IMR-90 (cell line): ENCODE data around the gene PMAIP1. TPM values are rescaled to one million over a fixed set of nuclear protein-coding genes. Genes with fewer than 3 reads are reported as not detected.

Experiments used
- ATAC-seq: fragments of 200-7000 bp; cut with Tn5 transposase; 2 replicates; pipeline ENCODE4 v1.9.1; 2020; ENCODE audit warnings: low read depth, mild to moderate bottlenecking, moderate library complexity
- BruUV-seq: library from RNA; stranded (reverse); fragments of 400-500 nt; replicated peaks from 2 replicates; lab custom pipeline; 2021; lab: Mats Ljungman, UMichigan
- CTCF ChIA-PET: fragments of 300-600 bp; formaldehyde crosslinking; extraction: SDS; loops from one replicate; lab custom pipeline; 2021; ENCODE audit warnings: antibody characterized with exemption; lab: Yijun Ruan, JAX
- POLR2A ChIA-PET: fragments of 300-600 bp; sonication (Branson Sonifier 250); formaldehyde crosslinking; loops from one replicate; lab custom pipeline; 2022; ENCODE audit warnings: antibody characterized with exemption; ENCODE audit not compliant: unreplicated experiment; lab: Charles Lee
- DNase-seq: peaks from one replicate; pipeline ENCODE4 v3.0.0; 2013
- H2AFZ ChIP-seq: replicated peaks from 2 replicates; pipeline ENCODE3; 2013; ENCODE audit warnings: low read length, mild to moderate bottlenecking; ENCODE audit not compliant: poor library complexity
- H2AK5ac ChIP-seq: 2 replicates; pipeline ENCODE4 v1.6.1; 2013; ENCODE audit warnings: low read depth, low read length, inconsistent platforms
- H2AK9ac ChIP-seq: replicated peaks from 2 replicates; pipeline ENCODE3; 2013; ENCODE audit warnings: mild to moderate bottlenecking, low read depth, low read length, moderate library complexity; ENCODE audit not compliant: poor library complexity
- H2BK120ac ChIP-seq: 2 replicates; pipeline ENCODE4 v1.6.1; 2013; ENCODE audit warnings: low read depth, low read length, inconsistent platforms
- H2BK15ac ChIP-seq: 3 replicates; pipeline ENCODE4 v1.6.1; 2013; ENCODE audit warnings: low read depth, low read length, inconsistent platforms
- H2BK20ac ChIP-seq: 2 replicates; pipeline ENCODE4 v1.6.1; 2013; ENCODE audit warnings: low read depth, mild to moderate bottlenecking, inconsistent platforms, low read length, moderate library complexity
- H2BK5ac ChIP-seq: 2 replicates; pipeline ENCODE4 v1.6.1; 2013; ENCODE audit warnings: mild to moderate bottlenecking, low read depth, low read length, inconsistent platforms; ENCODE audit not compliant: poor library complexity, severe bottlenecking
- H3K14ac ChIP-seq: replicated peaks from 2 replicates; pipeline ENCODE4 v1.6.1; 2013; ENCODE audit warnings: low read depth, low read length, inconsistent platforms
- H3K18ac ChIP-seq: 2 replicates; pipeline ENCODE4 v1.6.1; 2013; ENCODE audit warnings: low read depth, low read length, control low read depth
- H3K23ac ChIP-seq: 2 replicates; pipeline ENCODE4 v1.6.1; 2013; ENCODE audit warnings: low read depth, low read length, inconsistent platforms
- H3K27ac ChIP-seq: 2 replicates; pipeline ENCODE4 v1.5.1; 2013; ENCODE audit warnings: mild to moderate bottlenecking, control low read depth, low read length; ENCODE audit not compliant: insufficient read depth
- H3K27me3 ChIP-seq: 2 replicates; pipeline ENCODE4 v1.6.1; 2013; ENCODE audit warnings: low read length; ENCODE audit not compliant: control insufficient read depth, insufficient read depth
- H3K36me3 ChIP-seq: 2 replicates; pipeline ENCODE4 v1.6.1; 2013; ENCODE audit warnings: low read length, mixed read lengths; ENCODE audit not compliant: control insufficient read depth, insufficient read depth
- H3K4ac ChIP-seq: 2 replicates; pipeline ENCODE4 v1.6.1; 2013; ENCODE audit warnings: low read depth, low read length, inconsistent platforms
- H3K4me1 ChIP-seq: 2 replicates; pipeline ENCODE4 v1.6.1; 2013; ENCODE audit warnings: low read length, mixed read lengths; ENCODE audit not compliant: control insufficient read depth, insufficient read depth
- H3K4me2 ChIP-seq: 2 replicates; pipeline ENCODE4 v1.6.1; 2013; ENCODE audit warnings: low read depth, mild to moderate bottlenecking, control low read depth, low read length, moderate library complexity
- H3K4me3 ChIP-seq: 2 replicates; pipeline ENCODE4 v1.5.1; 2013; ENCODE audit warnings: low read depth, mild to moderate bottlenecking, control low read depth, low read length, moderate library complexity; ENCODE audit not compliant: insufficient read depth
- H3K56ac ChIP-seq: 2 replicates; pipeline ENCODE4 v1.6.1; 2013; ENCODE audit warnings: low read length, inconsistent platforms; ENCODE audit not compliant: insufficient read depth; ENCODE audit errors: extremely low read depth
- H3K79me1 ChIP-seq, 2 experiments: 2 replicates each; pipeline ENCODE4 v1.6.1; 2013; ENCODE audit warnings: low read length in 2 of 2, inconsistent platforms in 1 of 2, low read depth in 1 of 2
- H3K9ac ChIP-seq: 2 replicates; pipeline ENCODE4 v1.6.1; 2013; ENCODE audit warnings: low read depth, low read length, control low read depth
- H3K9me1 ChIP-seq: 2 replicates; pipeline ENCODE4 v1.6.1; 2013; ENCODE audit warnings: low read length, inconsistent platforms; ENCODE audit not compliant: insufficient read depth
- H3K9me3 ChIP-seq: 2 replicates; pipeline ENCODE4 v1.6.1; 2013; ENCODE audit warnings: low read length; ENCODE audit not compliant: control insufficient read depth, insufficient read depth
- H4K20me1 ChIP-seq: 2 replicates; pipeline ENCODE4 v1.6.1; 2013; ENCODE audit warnings: low read length, inconsistent platforms; ENCODE audit not compliant: insufficient read depth
- H4K5ac ChIP-seq: 2 replicates; pipeline ENCODE4 v1.6.1; 2013; ENCODE audit warnings: mild to moderate bottlenecking, low read depth, low read length, control low read depth
- H4K8ac ChIP-seq, 2 experiments: 2 replicates each; pipeline ENCODE4 v1.6.1; 2013; ENCODE audit warnings: low read depth in 2 of 2, low read length in 2 of 2, control low read depth in 1 of 2, inconsistent platforms in 1 of 2
- H4K91ac ChIP-seq: 2 replicates; pipeline ENCODE4 v1.6.1; 2013; ENCODE audit warnings: low read depth, low read length, inconsistent platforms; ENCODE audit not compliant: insufficient read depth
- FOS ChIP-seq: fragments of 150-350 bp; IDR thresholded peaks from 2 replicates; pipeline ENCODE4 v1.6.1; 2016; ENCODE audit warnings: low read depth, low read length
- MAZ ChIP-seq: IDR thresholded peaks from 2 replicates; pipeline ENCODE4 v1.6.1; 2012; ENCODE audit warnings: low read depth, mild to moderate bottlenecking, low read length, improper control_type of control experiment, moderate library complexity, borderline replicate concordance
- WGBS, 2 experiments: methylation state at CpG; one replicate each; pipeline versions ENCODE4 v1.1.5 to v1.1.7; 2013; ENCODE audit warnings: missing lambda C conversion rate in 2 of 2; ENCODE audit not compliant: insufficient read length in 1 of 2; ENCODE audit errors: extremely low coverage in 2 of 2; 5-methylcytosine and 5-hydroxymethylcytosine counted together
- dilution Hi-C: fragments of 300-500 bp; cut with HindIII; formaldehyde crosslinking; loops from one replicate; pipeline ENCODE4 v1.14.3; 2018; ENCODE audit warnings: low sequenced_read_pairs; ENCODE audit not compliant: unreplicated experiment
- in situ Hi-C: fragments of 300-500 bp; cut with MboI; formaldehyde crosslinking; loops from 3 replicates; pipeline ENCODE4 v1.14.3; 2019; ENCODE audit warnings: low sequenced_read_pairs, inconsistent platforms, mixed read lengths
- intact Hi-C: fragments of 100-400 bp; cut with micrococcal nuclease; formaldehyde crosslinking; loops from 2 replicates; pipeline ENCODE4 v1.10.0; 2022
- polyA plus RNA-seq, 3 experiments: library from polyadenylated mRNA; depleted of rRNA; stranded (reverse); fragments of >200 nt; gene quantifications; 2 replicates each; pipeline ENCODE4 v1.2.3, GENCODE V29; 2012; ENCODE audit warnings: low replicate concordance in 1 of 3
- total RNA-seq: library from RNA; depleted of rRNA; stranded (reverse); fragments of >200 nt; gene quantifications from 2 replicates; pipeline ENCODE4 v1.2.3, GENCODE V29; 2012
- TF ChIP-seq, protein P1 (sequence below): conservative IDR thresholded peaks from 2 replicates; pipeline ENCODE4 v1.5.1; 2012; ENCODE audit warnings: mild to moderate bottlenecking, low read depth, low read length, improper control_type of control experiment

PMAIP1 gene
- total and polyA plus RNA-seq, 2 of the 4 experiments (the other 2 are of a cell fraction): 14.0 to 30.1 TPM

DNA sequence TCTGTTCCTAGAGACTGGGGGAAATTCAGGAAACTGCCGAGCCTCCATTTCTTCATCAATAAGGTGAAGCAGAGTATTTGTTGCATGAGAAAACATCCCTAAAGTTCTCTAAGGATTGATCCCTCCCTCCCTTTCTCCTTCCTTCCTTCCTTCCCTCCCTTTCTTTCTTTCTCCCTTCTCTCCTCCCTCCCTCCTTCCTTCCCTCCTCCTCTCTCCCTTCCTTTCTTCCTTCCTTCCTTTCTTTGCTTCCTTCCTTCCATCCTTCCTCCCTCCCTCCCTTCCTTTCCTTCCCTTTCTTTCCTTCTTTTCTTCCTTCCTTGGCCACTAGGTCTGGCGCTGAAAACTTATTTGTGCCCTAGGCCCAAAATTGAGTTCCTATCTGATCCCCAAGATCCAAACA lies 47.2 kb upstream of the PMAIP1 start:
- Histone ChIP-seq H3K18ac (no peak overlapping the region), H2BK20ac (no peak overlapping the region), H3K9me1 (0 out of 2 replicates have a peak, but pooled peaks cover 4% of the 10 kb centered on the region), H3K56ac (no peak overlapping the region), H4K91ac (no peak overlapping the region), H3K9me3 (no peaks in the 10 kb centered on the region), H3K4ac (no peak overlapping the region), H3K27ac (no peak overlapping the region), H4K20me1 (no peaks in the 10 kb centered on the region), H3K4me1 (peaks cover 3% of the 10 kb centered on the region; the same call in 1 of the 2 replicates), H2BK120ac (no peak overlapping the region), H4K5ac (no peak overlapping the region), H2AK5ac (no peak overlapping the region), H3K79me1 (no peaks in the 10 kb centered on the region), H3K9ac (no peak overlapping the region), H2AK9ac (no peak overlapping the region), H3K4me2 (no peak overlapping the region), H3K36me3 (no peaks in the 10 kb centered on the region), H2BK5ac (no peak overlapping the region), H2BK15ac (no peak overlapping the region), H2AFZ (no peak overlapping the region), H3K4me3 (no peak overlapping the region), H4K8ac (no peak overlapping the region), H3K27me3 (peaks cover 3% of the 10 kb centered on the region), H3K14ac (no peak overlapping the region), H3K23ac (no peak overlapping the region)
- intact Hi-C loops (loop anchor here (5.0 kb wide), 1 partner anchor 695 kb away; no protein-coding TSS in a partner anchor), in situ Hi-C loops (loop anchor here (5.0 kb wide), 1 partner anchor 125 kb away; no protein-coding TSS in a partner anchor), dilution Hi-C loops (no loop called here)
- no peak for ATAC-seq
- ChIA-PET POLR2A (no interaction called here), CTCF (no interaction called here)
- DNase-seq: no peak
- TF ChIP-seq FOS (no peak), MAZ (no peak)
- TF ChIP-seq, protein P1, sequence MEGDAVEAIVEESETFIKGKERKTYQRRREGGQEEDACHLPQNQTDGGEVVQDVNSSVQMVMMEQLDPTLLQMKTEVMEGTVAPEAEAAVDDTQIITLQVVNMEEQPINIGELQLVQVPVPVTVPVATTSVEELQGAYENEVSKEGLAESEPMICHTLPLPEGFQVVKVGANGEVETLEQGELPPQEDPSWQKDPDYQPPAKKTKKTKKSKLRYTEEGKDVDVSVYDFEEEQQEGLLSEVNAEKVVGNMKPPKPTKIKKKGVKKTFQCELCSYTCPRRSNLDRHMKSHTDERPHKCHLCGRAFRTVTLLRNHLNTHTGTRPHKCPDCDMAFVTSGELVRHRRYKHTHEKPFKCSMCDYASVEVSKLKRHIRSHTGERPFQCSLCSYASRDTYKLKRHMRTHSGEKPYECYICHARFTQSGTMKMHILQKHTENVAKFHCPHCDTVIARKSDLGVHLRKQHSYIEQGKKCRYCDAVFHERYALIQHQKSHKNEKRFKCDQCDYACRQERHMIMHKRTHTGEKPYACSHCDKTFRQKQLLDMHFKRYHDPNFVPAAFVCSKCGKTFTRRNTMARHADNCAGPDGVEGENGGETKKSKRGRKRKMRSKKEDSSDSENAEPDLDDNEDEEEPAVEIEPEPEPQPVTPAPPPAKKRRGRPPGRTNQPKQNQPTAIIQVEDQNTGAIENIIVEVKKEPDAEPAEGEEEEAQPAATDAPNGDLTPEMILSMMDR: no peak
- BruUV-seq: no TSS peak
- WGBS, 2 experiments: 88% methylated on average over 1 of the region's 2 CpGs; no CpG with 5 or more reads in 1 of the 2 experiments
